Measurements from ENCODE around the gene GNAT2. TPM values are rescaled to one million over a fixed set of nuclear protein-coding genes. Genes with fewer than 3 reads are reported as not detected.

Gene GNAT2
- total RNA-seq, 1 experiment from 2014 or later = 0.16 TPM

- H3K9me3 ChIP-seq (replicated peaks) = no peaks in the 10 kb centered on the region
- H3K27me3 ChIP-seq (replicated peaks) = no peaks in the 10 kb centered on the region
- H3K36me3 ChIP-seq = no peaks in the 10 kb centered on the region
- peaks cover 8% of the 10 kb centered on the region for H3K4me1 ChIP-seq (replicated peaks)
- H3K4me3 ChIP-seq = no peak overlapping the region
- no peak overlapping the region for H3K27ac ChIP-seq
- no peak for DNase-seq (ENCODE audit: low read depth in 1 of 2, low spot score in 2 of 2)
These were observed 55.1 kb downstream of the GNAT2 start for GRCh38 chr1:109564194-109564878.

GRCh38 chr1:109559995-109560394 is 59.4 kb downstream of the GNAT2 start:
- H3K27ac ChIP-seq = no peak overlapping the region
- H3K4me3 ChIP-seq = no peak overlapping the region
- no peaks in the 10 kb centered on the region for H3K9me3 ChIP-seq (replicated peaks)
- no peak for DNase-seq (ENCODE audit: low read depth in 1 of 2, low spot score in 2 of 2)
- H3K4me1 ChIP-seq (replicated peaks) = peaks cover 8% of the 10 kb centered on the region
- H3K27me3 ChIP-seq (replicated peaks) = no peaks in the 10 kb centered on the region
- peaks cover 4% of the 10 kb centered on the region; the same call in 1 of the 2 replicates for H3K36me3 ChIP-seq

GRCh38 chr1:109557520-109557919 is 61.9 kb downstream of the GNAT2 start:
- H3K27ac ChIP-seq = no peak overlapping the region
- H3K9me3 ChIP-seq (replicated peaks) = no peaks in the 10 kb centered on the region
- peaks cover 4% of the 10 kb centered on the region; the same call in 1 of the 2 replicates for H3K36me3 ChIP-seq
- no peak for DNase-seq (ENCODE audit: low read depth in 1 of 2, low spot score in 2 of 2)
- H3K27me3 ChIP-seq (replicated peaks) = no peaks in the 10 kb centered on the region
- H3K4me1 ChIP-seq (replicated peaks) = no peaks in the 10 kb centered on the region
- no peak overlapping the region for H3K4me3 ChIP-seq

- H3K4me3 ChIP-seq = no peak overlapping the region
- H3K27ac ChIP-seq = no peak overlapping the region
- no peaks in the 10 kb centered on the region for H3K4me1 ChIP-seq (replicated peaks)
- no peaks in the 10 kb centered on the region for H3K27me3 ChIP-seq (replicated peaks)
- H3K36me3 ChIP-seq = peaks cover 4% of the 10 kb centered on the region; the same call in 1 of the 2 replicates
- no peaks in the 10 kb centered on the region for H3K9me3 ChIP-seq (replicated peaks)
- DNase-seq (ENCODE audit: low read depth in 1 of 2, low spot score in 2 of 2) = no peak
These were observed 62.9 kb downstream of the GNAT2 start for GRCh38 chr1:109556563-109556962.

Other genes with a start within 250 kb of the GNAT2 start
- gene SORT1, start 221.7 kb downstream of the GNAT2 start, total RNA-seq (2014; rRNA removed; shearing (Covaris generic)) = 7.7 and 11.2 TPM in 2 replicates
- gene PSMA5, start 193.2 kb downstream of the GNAT2 start, total RNA-seq (2014; rRNA removed; shearing (Covaris generic)) = 104 and 107 TPM in 2 replicates
- 0.11 TPM in 1 of 2 replicates, not detected in the other for gene SYPL2, start 153.1 kb downstream of the GNAT2 start, total RNA-seq (2014; rRNA removed; shearing (Covaris generic))
- gene ATXN7L2, start 135.7 kb downstream of the GNAT2 start, total RNA-seq (2014; rRNA removed; shearing (Covaris generic)) = 4.1 and 5.7 TPM in 2 replicates
- gene CYB561D1, start 125.5 kb downstream of the GNAT2 start, total RNA-seq (2014; rRNA removed; shearing (Covaris generic)) = 3.5 and 5.5 TPM in 2 replicates
- gene AMIGO1, start 109.9 kb downstream of the GNAT2 start, total RNA-seq (2014; rRNA removed; shearing (Covaris generic)) = 0.41 and 0.55 TPM in 2 replicates
- gene GPR61, start 79.7 kb downstream of the GNAT2 start, total RNA-seq (2014; rRNA removed; shearing (Covaris generic)) = 0.34 TPM in 1 of 2 replicates, not detected in the other
- gene GNAI3, start 71.0 kb downstream of the GNAT2 start, total RNA-seq (2014; rRNA removed; shearing (Covaris generic)) = 13.1 and 17.9 TPM in 2 replicates
- gene AMPD2, start 221 bp upstream of the GNAT2 start, total RNA-seq (2014; rRNA removed; shearing (Covaris generic)) = 47.6 and 49.2 TPM in 2 replicates
- 18.8 and 26.7 TPM in 2 replicates for gene GSTM4, start 36.5 kb upstream of the GNAT2 start, total RNA-seq (2014; rRNA removed; shearing (Covaris generic))
- 4.1 and 19.3 TPM in 2 replicates for gene GSTM2, start 48.4 kb upstream of the GNAT2 start, total RNA-seq (2014; rRNA removed; shearing (Covaris generic))
- 19.0 and 26.8 TPM in 2 replicates for gene GSTM1, start 68.2 kb upstream of the GNAT2 start, total RNA-seq (2014; rRNA removed; shearing (Covaris generic))
- gene GSTM5, start 92.6 kb upstream of the GNAT2 start, total RNA-seq (2014; rRNA removed; shearing (Covaris generic)) = not detected in 2 replicates
- gene GSTM3, start 121.4 kb upstream of the GNAT2 start, total RNA-seq (2014; rRNA removed; shearing (Covaris generic)) = 223 and 305 TPM in 2 replicates
- not detected in 2 replicates for gene EPS8L3, start 144.3 kb upstream of the GNAT2 start, total RNA-seq (2014; rRNA removed; shearing (Covaris generic))

All from SJSA1 (cell line).